ENCODE results near the gene NR1I2. TPM values are rescaled to one million over a fixed set of nuclear protein-coding genes. Genes with fewer than 3 reads are reported as not detected.

The NR1I2 gene
- total RNA-seq, 4 donors from 2014 or later, result 78.0 to 271 (median 158) TPM

GRCh38 chr3:119819806-119820205 is 37.9 kb downstream of the NR1I2 start:
- 74 to 75% methylated on average over 2 of the region's 2 CpGs for WGBS, 2 donors (ENCODE audit: low coverage in 1 of 2)
- H3K9me3 ChIP-seq, result no peaks in the 10 kb centered on the region
- H3K27ac ChIP-seq, result no peak overlapping the region
- no peak for TF ChIP-seq CTCF (IDR thresholded peaks at IDR 0.05)
- TF ChIP-seq POLR2A (IDR thresholded peaks at IDR 0.05), result no peak
- TF ChIP-seq EP300 (IDR thresholded peaks at IDR 0.05; ENCODE audit: low read depth), result no peak
- TF ChIP-seq POLR2AphosphoS5 (IDR thresholded peaks at IDR 0.05), result no peak
- no peaks in the 10 kb centered on the region for H3K27me3 ChIP-seq
- in situ Hi-C loops (cut with MboI; ENCODE audit: low pct_ligation_motif_present in 1 of 4, low pct_unique_long_range_greater_than_20kb in 1 of 4, low sequenced_read_pairs in 3 of 4), result no loop called here
- no peak for DNase-seq
- no peak overlapping the region for H3K4me3 ChIP-seq
- no peaks in the 10 kb centered on the region for H3K4me1 ChIP-seq
- intact Hi-C loops (cut with DNase I; ENCODE audit: low total_unique reads), result no loop called here
- H3K36me3 ChIP-seq, result no peaks in the 10 kb centered on the region

- Histone ChIP-seq H3K27me3 (no peaks in the 10 kb centered on the region), H3K4me1 (peaks cover 0 to 3% (median 0%) of the 10 kb centered on the region in 4 donors), H3K27ac (no peak overlapping the region), H3K9me3 (no peaks in the 10 kb centered on the region), H3K36me3 (peaks cover 0 to 3% (median 0%) of the 10 kb centered on the region in 4 donors), H3K4me3 (no peak overlapping the region)
- DNase-seq, result no peak
- in situ Hi-C loops (cut with MboI; ENCODE audit: low pct_ligation_motif_present in 1 of 4, low pct_unique_long_range_greater_than_20kb in 1 of 4, low sequenced_read_pairs in 3 of 4), result no loop called here
- TF ChIP-seq EP300 (IDR thresholded peaks at IDR 0.05; ENCODE audit: low read depth), result no peak
- TF ChIP-seq CTCF (IDR thresholded peaks at IDR 0.05), result no peak
- no peak for TF ChIP-seq POLR2A (IDR thresholded peaks at IDR 0.05)
- TF ChIP-seq POLR2AphosphoS5 (IDR thresholded peaks at IDR 0.05), result no peak
- 67 to 75% methylated on average over 1 of the region's 1 CpG for WGBS, 2 donors (ENCODE audit: low coverage in 1 of 2)
- intact Hi-C loops (cut with DNase I; ENCODE audit: low total_unique reads), result no loop called here
These were observed 43.9 kb downstream of the NR1I2 start for GRCh38 chr3:119825820-119826219.

GRCh38 chr3:119826711-119827608 is 45.1 kb downstream of the NR1I2 start:
- intact Hi-C loops (cut with DNase I; ENCODE audit: low total_unique reads) (no loop called here), in situ Hi-C loops (cut with MboI; ENCODE audit: low pct_ligation_motif_present in 1 of 4, low pct_unique_long_range_greater_than_20kb in 1 of 4, low sequenced_read_pairs in 3 of 4) (no loop called here)
- TF ChIP-seq POLR2A (IDR thresholded peaks at IDR 0.05) (no peak), POLR2AphosphoS5 (IDR thresholded peaks at IDR 0.05) (no peak), CTCF (IDR thresholded peaks at IDR 0.05) (no peak), EP300 (IDR thresholded peaks at IDR 0.05; ENCODE audit: low read depth) (no peak)
- Histone ChIP-seq H3K36me3 (peaks cover 0 to 3% (median 0%) of the 10 kb centered on the region in 4 donors), H3K27ac (no peak overlapping the region), H3K9me3 (no peaks in the 10 kb centered on the region), H3K4me3 (no peak overlapping the region), H3K4me1 (peaks cover 0 to 3% (median 0%) of the 10 kb centered on the region in 4 donors), H3K27me3 (no peaks in the 10 kb centered on the region)
- DNase-seq, result no peak
- WGBS, 2 donors (ENCODE audit: low coverage in 1 of 2), result 80 to 86% methylated on average over 5 to 7 of the region's 7 CpGs

- DNase-seq, result no peak
- H3K4me3 ChIP-seq, result no peak overlapping the region
- no peak overlapping the region for H3K27ac ChIP-seq
- 81% methylated on average over 2 of the region's 2 CpGs; no CpG with 5 or more reads in 1 of the 2 donors for WGBS, 2 donors (ENCODE audit: low coverage in 1 of 2)
- peaks cover 0 to 3% (median 0%) of the 10 kb centered on the region in 4 donors for H3K4me1 ChIP-seq
- intact Hi-C loops (cut with DNase I; ENCODE audit: low total_unique reads) (no loop called here), in situ Hi-C loops (cut with MboI; ENCODE audit: low pct_ligation_motif_present in 1 of 4, low pct_unique_long_range_greater_than_20kb in 1 of 4, low sequenced_read_pairs in 3 of 4) (no loop called here)
- H3K27me3 ChIP-seq, result no peaks in the 10 kb centered on the region
- H3K9me3 ChIP-seq, result no peaks in the 10 kb centered on the region
- no peak for TF ChIP-seq POLR2A (IDR thresholded peaks at IDR 0.05)
- H3K36me3 ChIP-seq, result peaks cover 0 to 3% (median 0%) of the 10 kb centered on the region in 4 donors
These were observed 47.5 kb downstream of the NR1I2 start for GRCh38 chr3:119829420-119829819.
